Activated CD8-positive, alpha-beta memory T cell treated with anti-CD3 and anti-CD28 coated beads, Interleukin-2, amount 50 U/mL, for 48 hours (primary cell): ENCODE results near the gene MYO5A.

Source experiments
- DNase-seq: peaks from one replicate; pipeline ENCODE4 v3.0.0-alpha.2; 2020

MYO5A gene

GRCh38 chr15:52415628-52416027, 113.1 kb downstream of the MYO5A start:
- no peak for DNase-seq

DNA sequence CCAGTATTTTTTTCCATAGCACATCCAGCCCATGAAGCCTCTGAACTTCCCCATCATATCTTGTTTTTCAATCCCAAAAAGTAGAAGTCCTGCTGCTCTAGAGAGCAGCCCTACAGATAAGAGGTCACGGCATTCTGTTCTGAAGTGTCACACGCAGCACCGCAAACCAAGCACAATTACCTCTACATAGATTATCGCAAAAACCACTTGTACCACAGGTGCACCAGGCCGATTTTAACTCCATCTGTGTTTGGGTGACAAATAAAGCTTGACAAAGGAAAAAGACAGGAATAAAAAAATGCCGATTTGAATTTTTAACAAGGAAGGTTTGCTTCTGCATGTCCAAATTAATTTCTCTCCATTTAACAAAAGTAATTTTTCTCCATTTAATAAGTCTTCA, 113.7 kb downstream of the MYO5A start:
- DNase-seq: no peak

- no peak for DNase-seq
Measured at GRCh38 chr15:52408823-52409222, 119.9 kb downstream of the MYO5A start.

- no peak for DNase-seq
Measured at GRCh38 chr15:52407374-52407773, 121.3 kb downstream of the MYO5A start.

- DNase-seq: no peak
Measured at GRCh38 chr15:52406601-52407000, 122.1 kb downstream of the MYO5A start.

GRCh38 chr15:52405856-52406255, 122.8 kb downstream of the MYO5A start:
- no peak for DNase-seq

- DNase-seq: no peak
Measured at GRCh38 chr15:52397118-52397517, 131.6 kb downstream of the MYO5A start.

GRCh38 chr15:52394118-52394517, 134.6 kb downstream of the MYO5A start:
- no peak for DNase-seq

GRCh38 chr15:52392008-52392687, 136.5 kb downstream of the MYO5A start:
- DNase-seq: no peak

GRCh38 chr15:52391069-52391468, 137.6 kb downstream of the MYO5A start:
- no peak for DNase-seq

DNA sequence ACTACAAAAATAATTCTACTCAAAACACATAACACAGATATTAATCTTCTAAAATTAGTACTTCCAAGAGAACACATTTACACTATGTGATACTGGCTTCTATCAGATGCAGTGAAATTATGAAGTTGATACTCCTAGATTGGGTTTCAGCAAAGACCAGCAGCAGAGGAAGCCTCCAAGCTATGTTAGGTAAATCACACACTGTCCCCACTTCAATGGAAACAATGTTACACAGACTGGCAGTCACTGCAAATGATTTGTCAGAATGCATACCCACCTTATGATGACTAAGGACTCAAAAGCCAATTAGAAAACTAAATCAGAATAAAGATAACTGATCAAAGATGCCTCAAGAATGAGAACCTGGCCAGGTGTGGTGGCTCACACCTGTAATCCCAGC, 143.0 kb downstream of the MYO5A start:
- DNase-seq: no peak

DNA sequence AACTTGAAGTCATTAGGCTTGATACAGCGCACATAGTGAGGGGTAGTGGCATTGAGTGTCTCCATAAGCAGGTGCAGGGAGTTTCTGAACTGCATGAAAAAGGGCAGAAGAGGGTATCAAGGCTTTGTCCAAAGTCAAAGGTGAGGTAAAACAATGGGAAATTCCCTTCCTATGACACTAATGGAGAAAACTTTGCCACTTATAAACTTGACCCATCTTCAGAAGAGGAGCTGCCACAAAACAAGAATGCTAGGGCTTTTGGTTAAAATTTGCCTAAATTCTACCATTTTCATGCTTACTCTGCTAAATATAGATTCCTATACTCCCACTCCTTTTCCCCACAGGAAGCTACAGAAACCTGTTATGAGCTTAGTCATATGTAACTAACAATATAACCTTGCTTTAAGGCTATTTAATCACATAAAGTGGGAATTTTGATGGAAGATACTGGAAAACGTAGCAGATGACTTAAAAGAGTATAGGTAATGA, 145.5 kb downstream of the MYO5A start:
- no peak for DNase-seq

GRCh38 chr15:52382647-52383046, 146.0 kb downstream of the MYO5A start:
- DNase-seq: no peak

- no peak for DNase-seq
Measured at GRCh38 chr15:52379395-52380106, 149.1 kb downstream of the MYO5A start.

DNA sequence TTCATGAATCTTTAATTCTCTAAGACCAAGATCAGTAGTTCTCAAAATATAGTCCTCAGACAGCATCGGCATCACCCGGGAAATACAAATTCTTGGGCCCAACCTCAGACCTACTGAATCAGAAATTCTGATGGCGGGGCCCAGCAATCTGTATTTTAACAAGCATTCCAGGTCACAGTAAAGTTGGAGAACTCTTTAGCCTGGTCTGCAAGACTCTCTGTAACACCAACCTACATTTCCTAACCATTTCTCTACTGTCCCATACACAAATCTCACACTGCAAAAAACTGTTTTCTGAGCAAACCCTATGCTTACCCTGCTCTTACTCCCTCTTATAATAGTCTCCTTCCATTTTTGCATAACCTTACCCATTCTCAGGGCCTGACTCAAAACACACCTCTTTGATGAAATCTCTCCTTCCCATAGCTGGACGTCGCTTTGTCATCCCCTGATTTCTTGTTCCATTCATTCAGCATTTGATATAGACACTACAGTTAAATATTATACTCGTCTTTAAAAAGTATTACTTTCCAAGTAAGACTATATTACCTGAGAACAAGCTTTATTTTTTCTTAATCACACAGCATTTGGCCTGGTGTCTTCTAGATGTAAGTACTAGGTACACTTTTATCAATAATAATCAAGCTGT, 149.8 kb downstream of the MYO5A start:
- DNase-seq: no peak

- no peak for DNase-seq
Measured at GRCh38 chr15:52370010-52370409, 158.7 kb downstream of the MYO5A start.

DNA sequence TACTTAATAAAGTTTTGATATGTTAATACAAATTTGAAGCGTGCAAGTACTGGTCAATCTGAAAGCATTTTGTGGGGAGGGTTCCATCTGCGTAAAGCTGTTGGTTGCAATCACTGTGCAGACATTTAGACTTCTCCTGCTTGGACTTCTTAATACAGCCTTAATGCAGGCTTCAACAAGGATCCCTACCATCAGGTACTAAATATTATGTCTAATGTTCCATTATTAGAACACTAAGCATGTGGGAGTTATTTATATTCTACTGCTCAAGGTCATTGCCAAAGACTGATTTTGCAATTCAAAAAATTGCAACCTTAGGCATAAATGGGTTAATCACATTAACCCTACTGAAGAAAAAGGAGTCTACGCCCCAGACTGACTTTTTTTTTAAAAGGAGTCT, 159.2 kb downstream of the MYO5A start:
- no peak for DNase-seq

DNA sequence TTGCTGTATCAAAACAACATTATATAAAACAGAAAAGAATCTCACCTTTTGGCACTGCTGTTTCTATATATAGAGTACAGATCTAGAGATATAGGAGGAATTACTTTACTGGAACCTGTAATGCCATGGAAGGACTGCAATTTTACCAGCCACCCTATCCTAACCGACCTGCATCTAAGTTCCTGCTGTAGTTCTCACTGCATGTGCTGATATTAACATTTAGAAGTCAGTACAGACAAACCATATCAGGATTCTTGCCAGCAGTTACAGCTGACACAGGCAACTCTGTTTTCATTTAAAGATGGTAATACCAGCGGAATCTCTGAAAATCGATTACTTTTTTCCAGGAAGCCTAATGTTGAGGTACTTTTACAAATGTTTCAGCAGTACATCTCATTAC, 159.7 kb downstream of the MYO5A start:
- DNase-seq: no peak

DNA sequence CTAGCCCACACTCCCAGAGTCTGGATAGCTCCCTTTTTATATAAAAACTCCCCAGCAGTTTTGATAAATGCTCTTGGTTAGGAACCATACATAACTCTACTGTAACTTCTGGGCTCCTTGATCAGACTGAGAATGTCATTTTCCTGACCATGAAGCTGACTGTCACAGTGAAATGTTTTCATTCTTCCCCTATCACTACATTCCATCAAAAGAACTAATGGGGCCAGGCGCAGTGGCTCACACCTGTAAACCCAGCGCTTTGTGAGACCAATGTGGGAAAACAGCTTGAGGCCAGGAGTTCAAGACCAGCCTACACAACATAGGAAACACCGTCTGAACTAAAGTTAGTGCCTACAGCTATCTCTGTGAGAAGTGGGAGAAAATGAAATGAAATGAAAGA, 160.3 kb downstream of the MYO5A start:
- DNase-seq: no peak

- no peak for DNase-seq
Measured at GRCh38 chr15:52362497-52362896, 166.2 kb downstream of the MYO5A start.

DNA sequence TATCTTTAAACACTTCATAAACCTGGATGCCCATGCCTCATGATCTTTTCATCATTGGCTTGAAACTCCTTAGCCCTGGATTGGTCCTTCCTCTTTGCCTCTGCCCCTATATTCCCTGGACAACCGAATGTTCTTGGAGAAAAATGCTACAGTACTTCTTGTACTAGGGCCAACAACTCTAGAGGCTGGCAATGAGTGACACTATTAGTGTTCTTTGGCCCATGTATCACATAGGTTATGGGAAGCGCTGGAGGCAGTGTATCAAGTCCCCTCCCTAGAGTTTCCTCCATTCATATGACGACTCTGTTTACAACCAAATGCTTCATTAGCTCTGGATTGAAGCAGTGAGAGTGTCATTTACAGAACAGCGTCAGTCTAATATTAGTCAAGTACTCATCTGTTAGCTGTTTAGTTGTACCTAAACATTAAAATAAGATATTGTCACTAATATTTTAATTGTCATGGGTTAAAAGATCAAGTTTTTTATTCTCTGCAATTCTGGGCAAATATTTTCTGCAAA, 166.6 kb downstream of the MYO5A start:
- no peak for DNase-seq

- DNase-seq: no peak
Measured at GRCh38 chr15:52361494-52361893, 167.2 kb downstream of the MYO5A start.

DNA sequence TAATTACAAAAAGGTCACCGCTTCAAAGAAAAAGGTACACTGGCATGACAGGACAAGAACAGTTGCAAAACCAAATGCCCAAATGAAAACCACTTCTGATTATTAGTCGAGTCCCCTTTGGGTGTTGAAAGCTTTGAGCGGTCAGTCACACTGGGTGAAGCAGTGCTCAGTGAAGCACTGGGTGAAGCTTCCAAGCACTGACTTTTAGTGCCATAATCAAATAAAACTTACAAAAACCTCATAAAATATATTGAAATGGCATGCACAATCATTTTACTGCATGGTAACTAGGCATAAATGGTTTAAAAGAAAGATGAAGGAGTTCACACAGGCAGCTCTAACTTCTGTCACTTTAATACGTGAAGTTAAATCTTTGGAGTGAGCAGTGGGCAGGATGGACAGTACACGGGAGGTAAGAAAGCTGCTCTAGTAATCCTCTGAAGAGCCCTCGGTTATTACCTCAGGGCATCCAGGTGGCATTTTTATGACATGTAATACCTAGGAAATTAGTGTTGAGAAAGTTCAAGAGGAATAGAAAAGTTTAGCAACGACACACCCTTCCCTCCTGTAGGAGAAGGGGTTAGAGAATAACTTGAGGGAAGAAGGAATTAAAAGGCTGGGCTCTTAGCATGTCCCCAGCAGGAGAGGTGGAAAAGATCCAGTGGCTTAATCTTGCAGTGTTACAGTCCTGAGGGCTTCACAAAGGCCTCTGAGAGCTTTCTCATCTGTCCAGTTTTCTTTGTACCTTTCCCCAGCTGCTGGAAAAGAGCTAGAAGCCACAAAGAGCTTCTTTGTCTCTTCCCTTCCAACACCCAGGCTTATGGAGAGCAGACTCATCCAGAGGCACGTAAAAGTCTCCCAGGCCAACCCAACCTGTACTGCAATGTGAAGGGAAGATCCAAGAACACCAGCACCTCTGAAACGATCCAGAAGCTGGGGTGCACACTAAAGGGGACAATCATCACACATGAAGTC, 168.2 kb downstream of the MYO5A start:
- no peak for DNase-seq
